Vagina (tissue), 2 donors: Measurements from ENCODE around the gene KAZN.

Source experiments
- POLR2A ChIP-seq, 2 donors: fragments of 450-650 bp; IDR thresholded peaks; one replicate each; pipeline ENCODE4 v1.6.1; 2017; ENCODE audit warnings: antibody characterized with exemption in 2 of 2, mild to moderate bottlenecking in 2 of 2, moderate library complexity in 2 of 2
- TF ChIP-seq, protein P1 (sequence below), 3 experiments: fragments of 450-650 bp in 2 of 3; fragments of 200-600 bp in 1 of 3; sonication (generic) in 1 of 3; IDR thresholded peaks; one replicate each; pipeline ENCODE4 v1.5.1; 2017 to 2019; ENCODE audit warnings: antibody characterized with exemption in 3 of 3, mild to moderate bottlenecking in 2 of 3, moderate library complexity in 2 of 3

DNA sequence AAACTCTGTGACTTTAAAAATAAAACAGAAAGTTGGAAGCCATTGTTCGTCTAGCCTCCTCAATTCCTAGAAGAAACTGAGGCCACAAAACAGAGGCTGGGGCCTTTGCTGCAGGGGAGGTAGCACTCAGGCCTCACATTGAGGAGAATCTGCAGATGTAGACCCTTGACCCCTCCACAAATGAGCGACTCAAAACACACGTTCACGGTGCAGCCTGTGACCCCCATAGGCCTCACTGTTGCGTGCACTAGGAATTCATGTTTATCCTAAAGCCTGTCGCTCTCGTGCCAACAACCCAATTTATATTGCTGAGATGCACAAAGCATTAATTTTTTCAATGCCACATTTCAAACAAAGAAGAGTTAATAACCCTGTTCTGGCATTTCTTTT lies 560.7 kb downstream of the KAZN start:
- TF ChIP-seq, protein P1, sequence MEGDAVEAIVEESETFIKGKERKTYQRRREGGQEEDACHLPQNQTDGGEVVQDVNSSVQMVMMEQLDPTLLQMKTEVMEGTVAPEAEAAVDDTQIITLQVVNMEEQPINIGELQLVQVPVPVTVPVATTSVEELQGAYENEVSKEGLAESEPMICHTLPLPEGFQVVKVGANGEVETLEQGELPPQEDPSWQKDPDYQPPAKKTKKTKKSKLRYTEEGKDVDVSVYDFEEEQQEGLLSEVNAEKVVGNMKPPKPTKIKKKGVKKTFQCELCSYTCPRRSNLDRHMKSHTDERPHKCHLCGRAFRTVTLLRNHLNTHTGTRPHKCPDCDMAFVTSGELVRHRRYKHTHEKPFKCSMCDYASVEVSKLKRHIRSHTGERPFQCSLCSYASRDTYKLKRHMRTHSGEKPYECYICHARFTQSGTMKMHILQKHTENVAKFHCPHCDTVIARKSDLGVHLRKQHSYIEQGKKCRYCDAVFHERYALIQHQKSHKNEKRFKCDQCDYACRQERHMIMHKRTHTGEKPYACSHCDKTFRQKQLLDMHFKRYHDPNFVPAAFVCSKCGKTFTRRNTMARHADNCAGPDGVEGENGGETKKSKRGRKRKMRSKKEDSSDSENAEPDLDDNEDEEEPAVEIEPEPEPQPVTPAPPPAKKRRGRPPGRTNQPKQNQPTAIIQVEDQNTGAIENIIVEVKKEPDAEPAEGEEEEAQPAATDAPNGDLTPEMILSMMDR (IDR thresholded peaks at IDR 0.05): no peak
- no peak for TF ChIP-seq POLR2A (IDR thresholded peaks at IDR 0.05)
